RWPE2 (cell line): ENCODE measurements around the gene PLCG2.
A peak's percentile ranks its signal among the peaks of the same experiment; 100 is the strongest.

Experiments
- ATAC-seq: fragments of 200-7000 bp; cut with Tn5 transposase; 3 replicates; pipeline ENCODE4 v1.9.1; 2021; ENCODE audit warnings: low read depth
- DNase-seq: peaks from one replicate; pipeline ENCODE4 v3.0.0-alpha.2; 2020; ENCODE audit warnings: low spot score
- H3K27ac ChIP-seq: fragments of 450-650 bp; 2 replicates; pipeline ENCODE4 v1.5.1; 2017; ENCODE audit warnings: mild to moderate bottlenecking; ENCODE audit not compliant: poor library complexity, severe bottlenecking
- H3K27me3 ChIP-seq: fragments of 250-450 bp; sonication (Bioruptor Pico); 2 replicates; pipeline ENCODE4 v1.5.1; 2021; ENCODE audit warnings: mild to moderate bottlenecking, moderate library complexity; ENCODE audit not compliant: insufficient read depth, poor library complexity, severe bottlenecking
- H3K36me3 ChIP-seq: fragments of 250-450 bp; sonication (Bioruptor Pico); 2 replicates; pipeline ENCODE4 v1.5.1; 2020; ENCODE audit warnings: low read depth, mild to moderate bottlenecking, moderate library complexity
- H3K4me1 ChIP-seq: fragments of 250-450 bp; sonication (Bioruptor Pico); 2 replicates; pipeline ENCODE4 v1.5.1; 2021; ENCODE audit warnings: mild to moderate bottlenecking, moderate library complexity; ENCODE audit not compliant: insufficient read depth, poor library complexity, severe bottlenecking
- H3K4me3 ChIP-seq: fragments of 250-450 bp; sonication (Bioruptor Pico); 2 replicates; pipeline ENCODE4 v1.5.1; 2021; ENCODE audit warnings: mild to moderate bottlenecking, moderate library complexity; ENCODE audit not compliant: severe bottlenecking
- H3K9me3 ChIP-seq: fragments of 250-450 bp; sonication (Bioruptor Pico); 2 replicates; pipeline ENCODE4 v1.5.1; 2021; ENCODE audit warnings: mild to moderate bottlenecking, moderate library complexity; ENCODE audit not compliant: severe bottlenecking
- CTCF ChIP-seq: fragments of 450-650 bp; IDR thresholded peaks from one replicate; pipeline ENCODE4 v1.5.1; 2017; ENCODE audit warnings: mild to moderate bottlenecking, moderate library complexity; ENCODE audit not compliant: poor library complexity, severe bottlenecking

The PLCG2 gene

GRCh38 chr16:81945665-81946064, 166.6 kb downstream of the PLCG2 start:
- Histone ChIP-seq H3K9me3 (no peaks in the 10 kb centered on the region), H3K4me3 (no peak overlapping the region), H3K36me3 (no peaks in the 10 kb centered on the region), H3K27me3 (no peaks in the 10 kb centered on the region), H3K27ac (no peak overlapping the region), H3K4me1 (peaks cover 6% of the 10 kb centered on the region)
- no peak for TF ChIP-seq CTCF
- no peak for ATAC-seq
- no peak for DNase-seq

GRCh38 chr16:81946206-81946605, 167.1 kb downstream of the PLCG2 start:
- no peaks in the 10 kb centered on the region for H3K27me3 ChIP-seq
- ATAC-seq (no peak), DNase-seq (no peak)
- H3K9me3 ChIP-seq: no peaks in the 10 kb centered on the region
- no peak overlapping the region for H3K27ac ChIP-seq
- no peak overlapping the region for H3K4me3 ChIP-seq
- H3K36me3 ChIP-seq: no peaks in the 10 kb centered on the region
- no peak for TF ChIP-seq CTCF
- H3K4me1 ChIP-seq: peaks cover under 1% of the 10 kb centered on the region

- DNase-seq: no peak
- Histone ChIP-seq H3K27me3 (no peaks in the 10 kb centered on the region), H3K4me3 (no peak overlapping the region), H3K36me3 (no peaks in the 10 kb centered on the region), H3K9me3 (peaks cover 5% of the 10 kb centered on the region), H3K27ac (no peak overlapping the region), H3K4me1 (no peaks in the 10 kb centered on the region)
- no peak for ATAC-seq
- no peak for TF ChIP-seq CTCF
Measured at GRCh38 chr16:81951564-81951963, 172.5 kb downstream of the PLCG2 start.

GRCh38 chr16:81956213-81956948, 177.3 kb downstream of the PLCG2 start:
- H3K27ac ChIP-seq: no peak overlapping the region
- ATAC-seq: peak; percentile 35; the same call in 1 of the 3 replicates
- H3K4me1 ChIP-seq: no peaks in the 10 kb centered on the region
- peaks cover 5% of the 10 kb centered on the region for H3K9me3 ChIP-seq
- no peak for TF ChIP-seq CTCF
- no peaks in the 10 kb centered on the region for H3K36me3 ChIP-seq
- DNase-seq: no peak
- H3K4me3 ChIP-seq: no peak overlapping the region
- H3K27me3 ChIP-seq: no peaks in the 10 kb centered on the region

GRCh38 chr16:81964808-81965207, 185.7 kb downstream of the PLCG2 start:
- DNase-seq (no peak), ATAC-seq (no peak)
- Histone ChIP-seq H3K9me3 (no peaks in the 10 kb centered on the region), H3K4me1 (no peaks in the 10 kb centered on the region), H3K4me3 (no peak overlapping the region), H3K27ac (no peak overlapping the region), H3K36me3 (no peaks in the 10 kb centered on the region), H3K27me3 (peaks cover 14% of the 10 kb centered on the region)
- no peak for TF ChIP-seq CTCF
